RWPE1 (cell line): ENCODE data around the gene TAF5.
"Not testable (repeated sequence)": the region's sequence is repeated elsewhere in the genome, so short reads cannot be mapped to it uniquely, and the experiment has no call there.

ENCODE experiments used
- CTCF ChIA-PET: fragments of 350-600 bp; sonication (Branson Sonifier 250); formaldehyde crosslinking; extraction: SDS; loops from one replicate; lab custom pipeline; 2021; lab: Yijun Ruan, JAX
- POLR2A ChIA-PET: fragments of 400-600 bp; formaldehyde crosslinking; extraction: SDS; loops from one replicate; lab custom pipeline; 2020; ENCODE audit warnings: antibody characterized with exemption; ENCODE audit not compliant: low non-redundant PET; lab: Yijun Ruan, JAX
- DNase-seq: peaks from one replicate; pipeline ENCODE4 v3.0.0; 2012; ENCODE audit warnings: low spot score
- H3K27ac ChIP-seq: fragments of 450-650 bp; 2 replicates; pipeline ENCODE4 v1.5.1; 2017
- CTCF ChIP-seq: fragments of 450-650 bp; conservative IDR thresholded peaks from 2 replicates; pipeline ENCODE4 v1.5.1; 2017; ENCODE audit warnings: low read depth, mild to moderate bottlenecking

The TAF5 gene

GRCh38 chr10:103396789-103397087 lies 29.0 kb downstream of the TAF5 start:
- ChIA-PET CTCF (interaction anchor here (1.0 kb wide), 1 partner anchor 92 kb away, joined by 3 read pairs; no protein-coding TSS in a partner anchor), POLR2A (interaction anchor here (0.6 to 1.6 kb wide), 2 partner anchors 28 to 290 kb away, joined by 3 read pairs; no protein-coding TSS in a partner anchor)
- DNase-seq = peak; percentile 44
- no peak for TF ChIP-seq CTCF
- H3K27ac ChIP-seq = peak overlapping the region; percentile 75

- POLR2A ChIA-PET = no interaction called here
- no peak for TF ChIP-seq CTCF
- DNase-seq = no peak
- CTCF ChIA-PET = interaction anchor here (1.0 kb wide), 1 partner anchor 91 kb away, joined by 3 read pairs; no protein-coding TSS in a partner anchor
- peak overlapping the region; percentile 61 for H3K27ac ChIP-seq
Observed at GRCh38 chr10:103397191-103397825, 29.5 kb downstream of the TAF5 start.

- DNase-seq = no peak
- ChIA-PET POLR2A (no interaction called here), CTCF (no interaction called here)
- no peak for TF ChIP-seq CTCF
- H3K27ac ChIP-seq = no peak overlapping the region
Observed at GRCh38 chr10:103413564-103413963, 45.8 kb downstream of the TAF5 start.

GRCh38 chr10:103415581-103415980 lies 47.8 kb downstream of the TAF5 start:
- POLR2A ChIA-PET = no interaction called here
- no peak for TF ChIP-seq CTCF
- no peak for DNase-seq
- CTCF ChIA-PET = interaction anchor here (0.9 to 2.5 kb wide), 4 partner anchors 9 to 132 kb away, joined by 3 to 15 read pairs (median 4); no protein-coding TSS in a partner anchor
- no peak overlapping the region for H3K27ac ChIP-seq

GRCh38 chr10:103416436-103417147 lies 48.8 kb downstream of the TAF5 start:
- DNase-seq = peak; percentile 39
- H3K27ac ChIP-seq = no peak overlapping the region
- CTCF ChIA-PET = interaction anchor here (0.6 to 2.5 kb wide), 13 partner anchors 8 to 920 kb away, joined by 3 to 15 read pairs (median 4); partner anchors contain the start of gene NEURL1
- peak; percentile 65 for TF ChIP-seq CTCF
- POLR2A ChIA-PET = interaction anchor here (0.6 kb wide), 1 partner anchor 438 kb away, joined by 4 read pairs; no protein-coding TSS in a partner anchor

GRCh38 chr10:103417148-103417469 lies 49.3 kb downstream of the TAF5 start:
- ChIA-PET POLR2A (interaction anchor here (0.6 kb wide), 1 partner anchor 437 kb away, joined by 4 read pairs; no protein-coding TSS in a partner anchor), CTCF (interaction anchor here (0.6 to 2.5 kb wide), 10 partner anchors 10 to 920 kb away, joined by 3 to 15 read pairs (median 4); partner anchors contain the start of gene NEURL1)
- not testable (repeated sequence) for H3K27ac ChIP-seq, DNase-seq
- peak; percentile 21; the same call in 1 of the 2 replicates for TF ChIP-seq CTCF
